Hematopoietic multipotent progenitor cell (in vitro differentiated cells): Measurements from ENCODE around the gene COA8. TPM values are rescaled to one million over a fixed set of nuclear protein-coding genes. Genes with fewer than 3 reads are reported as not detected.

ENCODE experiments used
- small RNA-seq: library from RNA; depleted of rRNA; stranded (forward); fragments of <200 nt; gene quantifications from one replicate; pipeline ENCODE3, GENCODE V24; 2012
- total RNA-seq: library from RNA; depleted of rRNA; stranded (reverse); fragments of >200 nt; gene quantifications from one replicate; pipeline ENCODE4 v1.2.3, GENCODE V29; 2012

Gene COA8
- total RNA-seq, 1 donor: 5.1 TPM

Small RNA genes lying within 50 kb of the gene (small RNA-seq; reads per million reads assigned to genes)
- gene RNU4-68P: not detected
- not detected for gene RNU7-160P

Other genes starting within 250 kb of the COA8 start
- 166 TPM for gene EIF5, start 228.7 kb upstream of the COA8 start, total RNA-seq
- gene MARK3, start 177.5 kb upstream of the COA8 start, total RNA-seq: 51.4 TPM
- 44.4 TPM for gene CKB, start 40.1 kb upstream of the COA8 start, total RNA-seq
- gene TRMT61A, start 33.8 kb upstream of the COA8 start, total RNA-seq: 15.3 TPM
- 12.4 TPM for gene BAG5, start 303 bp upstream of the COA8 start, total RNA-seq
- 208 TPM for gene KLC1, start 66.3 kb downstream of the COA8 start, total RNA-seq
- gene XRCC3, start 152.5 kb downstream of the COA8 start, total RNA-seq: 16.7 TPM
- gene ZFYVE21, start 152.8 kb downstream of the COA8 start, total RNA-seq: 25.0 TPM